Liver (tissue), 3 donors: ENCODE results near the gene HMGN3.

Experiments
- EGR1 ChIP-seq, 2 donors: IDR thresholded peaks; 2 replicates each; pipeline ENCODE4 v1.6.1; 2016 to 2018; ENCODE audit warnings: antibody characterized with exemption in 2 of 2, low read depth in 2 of 2
- FOXA1 ChIP-seq: IDR thresholded peaks from 2 replicates; pipeline ENCODE4 v1.6.1; 2016; ENCODE audit warnings: antibody characterized with exemption
- RAD21 ChIP-seq, 2 donors: IDR thresholded peaks; 2 replicates each; pipeline ENCODE4 v1.6.1; 2016; ENCODE audit warnings: antibody characterized with exemption in 2 of 2, mild to moderate bottlenecking in 2 of 2
- RXRA ChIP-seq, 2 donors: IDR thresholded peaks; 2 replicates each; pipeline ENCODE4 v1.6.1; 2017 to 2018; ENCODE audit warnings: antibody characterized with exemption in 2 of 2, mild to moderate bottlenecking in 1 of 2
- TAF1 ChIP-seq: conservative IDR thresholded peaks from 2 replicates; pipeline ENCODE4 v1.6.1; 2016; ENCODE audit warnings: antibody characterized with exemption, mild to moderate bottlenecking
- YY1 ChIP-seq: IDR thresholded peaks from 2 replicates; pipeline ENCODE4 v1.6.1; 2016; ENCODE audit warnings: antibody characterized with exemption, mild to moderate bottlenecking
- TF ChIP-seq, protein P1 (sequence below): IDR thresholded peaks from 2 replicates; pipeline ENCODE4 v1.6.1; 2016; ENCODE audit warnings: antibody characterized with exemption, mild to moderate bottlenecking
- TF ChIP-seq, protein P2 (sequence below): IDR thresholded peaks from 2 replicates; pipeline ENCODE4 v1.6.1; 2016; ENCODE audit warnings: antibody characterized with exemption
- TF ChIP-seq, protein P3 (sequence below): fragments of 150-350 bp; IDR thresholded peaks from 2 replicates; pipeline ENCODE4 v1.5.1; 2017; ENCODE audit warnings: improper control_type of control experiment, low read depth, low read length; ENCODE audit not compliant: missing input control
- TF ChIP-seq, protein P4 (sequence below): IDR thresholded peaks from 2 replicates; pipeline ENCODE4 v1.6.1; 2016; ENCODE audit warnings: antibody characterized with exemption
- donor health status: healthy.
- donor health status: healthy.

DNA sequence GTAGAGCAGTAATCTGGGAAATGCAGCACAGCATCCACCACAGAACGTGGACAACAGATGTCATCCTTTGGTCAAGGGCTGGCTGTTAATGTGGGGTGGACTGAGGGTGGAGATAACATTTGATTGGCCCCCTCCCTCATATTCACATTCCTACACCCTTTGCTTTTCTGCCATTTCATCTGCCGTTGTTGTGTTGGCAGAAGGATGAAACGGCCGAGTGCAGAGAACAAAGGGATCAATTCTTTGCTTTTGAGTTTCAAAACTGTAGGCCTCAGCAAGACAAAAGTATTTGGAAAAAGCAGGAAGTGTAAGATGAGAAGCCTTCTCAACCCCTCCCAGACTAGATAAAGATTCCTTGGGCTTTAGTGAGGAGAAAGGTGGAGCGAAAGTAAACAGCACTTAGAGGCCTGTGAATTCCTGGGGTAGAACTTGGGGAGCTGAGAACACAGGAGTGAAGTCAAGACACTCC lies 82.2 kb downstream of the HMGN3 start:
- TF ChIP-seq, protein P1, sequence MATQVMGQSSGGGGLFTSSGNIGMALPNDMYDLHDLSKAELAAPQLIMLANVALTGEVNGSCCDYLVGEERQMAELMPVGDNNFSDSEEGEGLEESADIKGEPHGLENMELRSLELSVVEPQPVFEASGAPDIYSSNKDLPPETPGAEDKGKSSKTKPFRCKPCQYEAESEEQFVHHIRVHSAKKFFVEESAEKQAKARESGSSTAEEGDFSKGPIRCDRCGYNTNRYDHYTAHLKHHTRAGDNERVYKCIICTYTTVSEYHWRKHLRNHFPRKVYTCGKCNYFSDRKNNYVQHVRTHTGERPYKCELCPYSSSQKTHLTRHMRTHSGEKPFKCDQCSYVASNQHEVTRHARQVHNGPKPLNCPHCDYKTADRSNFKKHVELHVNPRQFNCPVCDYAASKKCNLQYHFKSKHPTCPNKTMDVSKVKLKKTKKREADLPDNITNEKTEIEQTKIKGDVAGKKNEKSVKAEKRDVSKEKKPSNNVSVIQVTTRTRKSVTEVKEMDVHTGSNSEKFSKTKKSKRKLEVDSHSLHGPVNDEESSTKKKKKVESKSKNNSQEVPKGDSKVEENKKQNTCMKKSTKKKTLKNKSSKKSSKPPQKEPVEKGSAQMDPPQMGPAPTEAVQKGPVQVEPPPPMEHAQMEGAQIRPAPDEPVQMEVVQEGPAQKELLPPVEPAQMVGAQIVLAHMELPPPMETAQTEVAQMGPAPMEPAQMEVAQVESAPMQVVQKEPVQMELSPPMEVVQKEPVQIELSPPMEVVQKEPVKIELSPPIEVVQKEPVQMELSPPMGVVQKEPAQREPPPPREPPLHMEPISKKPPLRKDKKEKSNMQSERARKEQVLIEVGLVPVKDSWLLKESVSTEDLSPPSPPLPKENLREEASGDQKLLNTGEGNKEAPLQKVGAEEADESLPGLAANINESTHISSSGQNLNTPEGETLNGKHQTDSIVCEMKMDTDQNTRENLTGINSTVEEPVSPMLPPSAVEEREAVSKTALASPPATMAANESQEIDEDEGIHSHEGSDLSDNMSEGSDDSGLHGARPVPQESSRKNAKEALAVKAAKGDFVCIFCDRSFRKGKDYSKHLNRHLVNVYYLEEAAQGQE, result no peak
- TF ChIP-seq, protein P2, sequence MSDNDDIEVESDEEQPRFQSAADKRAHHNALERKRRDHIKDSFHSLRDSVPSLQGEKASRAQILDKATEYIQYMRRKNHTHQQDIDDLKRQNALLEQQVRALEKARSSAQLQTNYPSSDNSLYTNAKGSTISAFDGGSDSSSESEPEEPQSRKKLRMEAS, result no peak
- no peak for TF ChIP-seq YY1
- TF ChIP-seq, protein P3, sequence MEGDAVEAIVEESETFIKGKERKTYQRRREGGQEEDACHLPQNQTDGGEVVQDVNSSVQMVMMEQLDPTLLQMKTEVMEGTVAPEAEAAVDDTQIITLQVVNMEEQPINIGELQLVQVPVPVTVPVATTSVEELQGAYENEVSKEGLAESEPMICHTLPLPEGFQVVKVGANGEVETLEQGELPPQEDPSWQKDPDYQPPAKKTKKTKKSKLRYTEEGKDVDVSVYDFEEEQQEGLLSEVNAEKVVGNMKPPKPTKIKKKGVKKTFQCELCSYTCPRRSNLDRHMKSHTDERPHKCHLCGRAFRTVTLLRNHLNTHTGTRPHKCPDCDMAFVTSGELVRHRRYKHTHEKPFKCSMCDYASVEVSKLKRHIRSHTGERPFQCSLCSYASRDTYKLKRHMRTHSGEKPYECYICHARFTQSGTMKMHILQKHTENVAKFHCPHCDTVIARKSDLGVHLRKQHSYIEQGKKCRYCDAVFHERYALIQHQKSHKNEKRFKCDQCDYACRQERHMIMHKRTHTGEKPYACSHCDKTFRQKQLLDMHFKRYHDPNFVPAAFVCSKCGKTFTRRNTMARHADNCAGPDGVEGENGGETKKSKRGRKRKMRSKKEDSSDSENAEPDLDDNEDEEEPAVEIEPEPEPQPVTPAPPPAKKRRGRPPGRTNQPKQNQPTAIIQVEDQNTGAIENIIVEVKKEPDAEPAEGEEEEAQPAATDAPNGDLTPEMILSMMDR, result no peak
- TF ChIP-seq, protein P4, sequence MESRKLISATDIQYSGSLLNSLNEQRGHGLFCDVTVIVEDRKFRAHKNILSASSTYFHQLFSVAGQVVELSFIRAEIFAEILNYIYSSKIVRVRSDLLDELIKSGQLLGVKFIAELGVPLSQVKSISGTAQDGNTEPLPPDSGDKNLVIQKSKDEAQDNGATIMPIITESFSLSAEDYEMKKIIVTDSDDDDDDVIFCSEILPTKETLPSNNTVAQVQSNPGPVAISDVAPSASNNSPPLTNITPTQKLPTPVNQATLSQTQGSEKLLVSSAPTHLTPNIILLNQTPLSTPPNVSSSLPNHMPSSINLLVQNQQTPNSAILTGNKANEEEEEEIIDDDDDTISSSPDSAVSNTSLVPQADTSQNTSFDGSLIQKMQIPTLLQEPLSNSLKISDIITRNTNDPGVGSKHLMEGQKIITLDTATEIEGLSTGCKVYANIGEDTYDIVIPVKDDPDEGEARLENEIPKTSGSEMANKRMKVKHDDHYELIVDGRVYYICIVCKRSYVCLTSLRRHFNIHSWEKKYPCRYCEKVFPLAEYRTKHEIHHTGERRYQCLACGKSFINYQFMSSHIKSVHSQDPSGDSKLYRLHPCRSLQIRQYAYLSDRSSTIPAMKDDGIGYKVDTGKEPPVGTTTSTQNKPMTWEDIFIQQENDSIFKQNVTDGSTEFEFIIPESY, result no peak
- no peak for TF ChIP-seq TAF1
- TF ChIP-seq FOXA1, result no peak
- no peak for TF ChIP-seq RAD21 (IDR thresholded peaks at IDR 0.05)
- no peak for TF ChIP-seq RXRA (IDR thresholded peaks at IDR 0.05)
- no peak for TF ChIP-seq EGR1 (IDR thresholded peaks at IDR 0.05; ENCODE audit: low read depth in 2 of 2)
